Left forelimb (tissue), 1 donor: ENCODE measurements around the gene TAMALIN.

Source experiments
- DNase-seq: peaks from one replicate; pipeline ENCODE4 v3.0.0-alpha.2; 2018; ENCODE audit warnings: low spot score

Gene TAMALIN

DNA sequence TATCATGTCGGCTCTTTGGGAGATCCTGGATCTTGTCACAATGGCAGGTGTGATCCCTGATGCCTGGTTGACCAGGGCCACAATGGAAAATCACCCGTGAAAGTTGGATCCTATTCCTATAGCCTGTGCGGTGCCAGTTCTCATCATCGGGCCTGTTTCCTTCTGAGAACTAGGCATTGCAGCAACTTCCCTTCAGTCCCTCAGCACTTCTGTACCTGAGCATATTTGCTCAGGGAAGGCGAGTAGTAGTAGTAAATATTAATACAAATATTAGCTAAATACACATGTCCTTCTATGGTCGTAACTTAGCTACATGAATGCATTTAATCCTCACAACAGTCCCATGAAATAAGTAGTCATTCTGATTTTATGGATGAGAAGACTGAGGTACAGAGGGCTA, 22.1 kb upstream of the TAMALIN start:
- no peak for DNase-seq

DNA sequence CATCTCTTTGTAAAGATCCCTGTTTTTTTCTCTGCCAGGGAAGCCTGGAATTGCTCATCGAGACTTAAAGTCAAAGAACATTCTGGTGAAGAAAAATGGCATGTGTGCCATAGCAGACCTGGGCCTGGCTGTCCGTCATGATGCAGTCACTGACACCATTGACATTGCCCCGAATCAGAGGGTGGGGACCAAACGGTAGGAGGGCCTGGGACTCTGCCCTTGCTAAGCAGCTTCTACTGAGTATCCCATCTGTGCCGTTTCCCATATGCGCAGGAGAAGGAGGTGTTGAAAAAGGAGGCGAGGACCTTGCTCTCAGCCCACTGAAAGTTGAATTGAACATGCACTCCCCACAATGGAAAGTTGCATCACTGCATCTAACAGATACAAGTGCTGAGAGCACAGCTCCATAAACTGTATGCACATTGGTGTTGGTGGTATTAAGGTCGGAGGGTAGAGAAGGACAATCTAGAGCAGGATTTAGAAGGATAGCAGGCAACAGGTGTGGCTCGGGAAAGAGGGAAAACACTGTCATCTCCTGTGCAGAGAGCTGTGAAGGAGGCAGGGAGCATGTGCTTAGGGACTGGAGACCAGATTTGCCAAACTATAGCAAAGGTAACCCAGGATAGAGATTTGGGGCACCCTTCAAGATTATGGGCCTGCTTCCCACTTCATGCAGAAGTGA, 21.5 kb upstream of the TAMALIN start:
- DNase-seq, result no peak

DNA sequence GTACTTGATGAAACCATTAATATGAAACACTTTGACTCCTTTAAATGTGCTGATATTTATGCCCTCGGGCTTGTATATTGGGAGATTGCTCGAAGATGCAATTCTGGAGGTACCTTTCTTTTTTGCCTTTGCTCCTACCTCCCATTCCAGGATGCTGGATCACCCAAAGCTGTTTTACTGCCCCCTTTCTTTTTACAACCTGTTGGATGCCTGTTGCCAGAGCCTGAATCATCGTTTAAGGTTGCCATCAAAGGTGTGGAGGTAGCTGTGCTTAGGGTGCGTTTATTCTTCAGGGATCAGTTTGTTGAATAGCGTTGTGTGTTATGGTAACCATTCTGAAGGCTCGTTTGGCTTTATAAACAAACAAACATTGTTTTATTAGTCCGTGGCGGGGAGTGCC, 19.9 kb upstream of the TAMALIN start:
- no peak for DNase-seq

DNA sequence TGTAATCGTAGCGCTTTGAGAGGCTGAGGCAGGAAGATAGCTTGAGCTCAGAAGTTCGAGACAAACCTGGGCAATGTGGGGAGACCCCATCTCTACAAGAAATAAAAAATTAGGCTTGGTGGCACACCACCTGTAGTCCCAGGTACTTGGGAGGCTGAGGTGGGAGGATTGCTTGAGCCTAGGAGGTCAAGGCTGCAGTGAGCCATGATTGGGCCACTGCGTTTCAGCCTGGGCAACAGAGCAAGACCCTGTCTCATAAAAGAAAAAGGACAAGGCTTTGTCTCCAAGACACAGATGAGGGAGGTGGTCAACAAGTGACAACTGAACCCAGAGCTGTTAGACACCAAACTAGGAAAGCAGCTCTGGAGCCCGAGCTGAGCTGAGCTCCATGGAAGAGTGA, 14.5 kb upstream of the TAMALIN start:
- DNase-seq, result no peak

DNA sequence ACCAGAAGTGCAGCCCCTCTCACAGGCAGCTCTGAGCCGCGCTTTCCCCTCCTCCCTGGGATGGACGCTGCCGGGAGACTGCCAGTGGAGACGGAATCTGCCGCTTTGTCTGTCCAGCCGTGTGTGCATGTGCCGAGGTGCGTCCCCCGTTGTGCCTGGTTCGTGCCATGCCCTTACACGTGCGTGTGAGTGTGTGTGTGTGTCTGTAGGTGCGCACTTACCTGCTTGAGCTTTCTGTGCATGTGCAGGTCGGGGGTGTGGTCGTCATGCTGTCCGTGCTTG, 12.3 kb upstream of the TAMALIN start:
- no peak for DNase-seq

DNA sequence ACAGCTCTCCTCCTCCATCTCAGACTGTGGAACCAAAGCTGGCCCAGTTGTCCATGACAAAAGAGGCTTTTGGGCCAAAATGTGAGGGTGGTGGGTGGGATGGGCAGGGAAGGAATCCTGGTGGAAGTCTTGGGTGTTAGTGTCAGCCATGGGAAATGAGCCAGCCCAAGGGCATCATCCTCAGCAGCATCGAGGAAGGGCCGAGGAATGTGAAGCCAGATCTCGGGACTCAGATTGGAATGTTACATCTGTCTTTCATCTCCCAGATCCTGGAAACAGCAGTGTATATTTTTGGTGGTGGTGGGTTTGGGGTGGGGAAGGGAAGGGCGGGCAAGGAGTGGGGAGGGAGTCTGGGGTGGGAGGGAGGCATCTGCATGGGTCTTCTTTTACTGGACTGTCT, 11.8 kb upstream of the TAMALIN start:
- DNase-seq, result no peak

DNA sequence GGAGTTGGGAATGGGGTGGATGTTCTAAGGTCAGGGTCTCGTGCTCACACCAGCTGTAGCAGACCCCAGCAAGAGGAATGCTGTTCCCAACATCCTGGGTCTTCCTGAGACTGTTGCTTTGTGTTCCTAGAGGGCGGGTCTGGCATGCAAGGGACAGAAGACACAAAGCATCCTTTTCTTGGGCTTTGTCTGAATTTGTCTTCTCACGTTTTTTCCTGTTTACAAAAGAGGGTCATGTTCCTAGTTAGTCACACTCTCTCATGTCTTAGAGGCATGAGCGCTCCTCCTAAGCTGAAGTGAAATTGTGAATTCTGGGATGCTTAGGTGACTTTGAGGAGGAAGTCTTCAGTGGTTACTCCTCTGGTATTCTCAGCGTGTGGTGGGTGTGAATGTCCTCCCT, 9.6 kb upstream of the TAMALIN start:
- DNase-seq, result no peak

DNA sequence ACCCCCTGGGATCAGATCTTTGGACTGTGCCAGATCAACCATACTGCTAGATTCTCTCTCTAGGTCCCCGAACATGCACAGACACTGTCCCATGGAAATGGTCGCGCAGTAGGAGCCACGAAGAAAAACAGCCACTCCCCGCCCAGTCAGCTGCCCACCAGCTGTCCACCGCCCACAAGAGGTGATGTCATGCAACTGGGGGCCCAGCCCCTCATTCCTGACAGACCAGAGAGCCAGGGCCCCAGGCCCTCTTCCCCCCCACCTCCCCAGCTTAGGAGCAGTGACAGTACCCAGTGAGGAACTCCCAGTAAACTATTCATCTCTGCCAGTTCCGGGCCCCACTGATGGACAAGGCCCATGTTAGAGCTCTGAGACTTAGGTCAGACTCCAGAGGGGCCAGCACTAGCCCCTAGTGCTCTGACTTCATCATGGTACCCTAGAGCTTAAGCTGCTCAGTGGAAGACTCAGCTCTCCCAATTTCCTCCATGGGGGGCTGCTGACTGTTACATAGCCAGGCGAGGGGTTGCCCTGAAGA, 3.7 kb upstream of the TAMALIN start:
- DNase-seq, result no peak

DNA sequence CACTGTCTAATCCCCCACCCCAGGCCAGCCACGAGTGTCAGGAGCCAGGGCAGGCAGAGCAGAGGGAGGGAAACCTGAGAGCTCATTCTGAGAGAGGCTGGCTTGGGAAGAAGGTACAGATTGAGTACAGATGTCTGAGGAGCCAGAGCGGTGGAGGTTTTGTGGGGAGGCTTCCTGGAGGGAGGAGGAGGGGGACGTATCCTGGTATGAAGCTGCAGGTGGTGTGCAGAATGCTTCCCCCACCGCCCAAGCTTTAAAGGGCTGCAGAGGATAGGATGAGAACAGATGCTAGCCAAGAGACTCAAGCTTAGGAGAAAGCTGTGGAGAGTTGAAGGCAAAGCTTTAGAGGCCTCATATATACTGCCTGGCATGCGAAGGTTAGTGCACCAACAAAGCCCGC, 3.2 kb upstream of the TAMALIN start:
- no peak for DNase-seq

DNA sequence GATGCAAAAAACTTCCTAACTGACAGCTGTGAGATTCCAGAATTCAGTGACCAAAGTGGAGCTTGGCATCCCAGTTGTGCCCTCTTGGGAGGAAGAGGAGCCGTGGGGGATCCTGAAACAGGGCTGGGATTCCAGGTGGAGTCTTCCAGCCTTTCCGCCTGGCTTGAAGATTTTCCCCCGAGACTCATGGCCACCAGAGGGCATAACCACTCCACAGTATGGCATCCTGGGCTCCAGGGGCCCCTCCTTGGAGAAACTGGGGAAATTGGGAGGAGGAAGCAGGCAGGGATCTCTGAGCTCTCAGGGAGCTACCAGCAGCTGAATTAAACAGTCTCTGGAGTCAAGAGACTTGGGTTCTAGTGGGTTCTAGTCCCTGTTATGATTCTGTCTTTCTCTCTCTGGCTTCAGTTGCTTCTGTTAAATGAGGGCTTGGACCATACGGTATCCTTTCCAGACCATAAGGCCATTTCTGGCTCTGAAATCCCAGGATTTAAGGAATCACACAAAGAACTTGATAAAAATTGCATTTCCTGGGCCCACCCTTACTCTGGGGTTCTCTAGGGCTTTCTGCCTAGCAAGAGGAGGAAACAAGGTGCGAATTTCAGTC, 2.6 kb upstream of the TAMALIN start:
- no peak for DNase-seq

DNA sequence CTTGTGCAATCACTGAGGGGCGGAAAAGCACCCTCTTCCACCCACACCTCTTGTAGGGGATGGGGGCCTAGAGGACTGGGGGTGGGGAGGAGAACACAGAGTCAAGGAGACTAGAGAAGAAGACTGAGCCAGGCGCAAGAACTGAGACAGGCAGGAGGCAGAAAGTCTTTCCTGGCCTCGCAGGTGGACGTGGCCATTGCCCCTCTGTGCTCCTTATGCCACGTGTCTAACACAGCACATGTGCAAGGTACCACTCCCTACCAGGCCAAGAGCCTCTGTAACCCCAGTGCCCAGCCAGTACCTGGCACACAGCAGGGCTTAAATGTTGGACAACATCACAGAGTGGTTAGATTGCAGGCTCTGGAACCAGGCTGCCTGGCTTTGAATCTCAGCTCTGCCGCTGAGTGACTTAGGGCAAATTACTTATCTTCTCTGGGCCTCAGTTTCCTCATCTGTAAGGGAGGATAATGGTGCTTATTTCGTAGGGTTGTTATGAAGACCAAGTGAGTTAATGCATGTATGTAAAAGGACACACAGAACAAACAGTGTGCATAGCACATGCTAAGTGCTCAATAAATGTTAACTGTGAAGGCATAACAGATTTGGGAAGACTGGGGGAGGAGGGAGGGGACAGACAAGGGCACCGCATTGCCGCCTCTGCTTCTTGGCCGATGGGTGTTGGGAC, 1.4 kb upstream of the TAMALIN start:
- no peak for DNase-seq

DNA sequence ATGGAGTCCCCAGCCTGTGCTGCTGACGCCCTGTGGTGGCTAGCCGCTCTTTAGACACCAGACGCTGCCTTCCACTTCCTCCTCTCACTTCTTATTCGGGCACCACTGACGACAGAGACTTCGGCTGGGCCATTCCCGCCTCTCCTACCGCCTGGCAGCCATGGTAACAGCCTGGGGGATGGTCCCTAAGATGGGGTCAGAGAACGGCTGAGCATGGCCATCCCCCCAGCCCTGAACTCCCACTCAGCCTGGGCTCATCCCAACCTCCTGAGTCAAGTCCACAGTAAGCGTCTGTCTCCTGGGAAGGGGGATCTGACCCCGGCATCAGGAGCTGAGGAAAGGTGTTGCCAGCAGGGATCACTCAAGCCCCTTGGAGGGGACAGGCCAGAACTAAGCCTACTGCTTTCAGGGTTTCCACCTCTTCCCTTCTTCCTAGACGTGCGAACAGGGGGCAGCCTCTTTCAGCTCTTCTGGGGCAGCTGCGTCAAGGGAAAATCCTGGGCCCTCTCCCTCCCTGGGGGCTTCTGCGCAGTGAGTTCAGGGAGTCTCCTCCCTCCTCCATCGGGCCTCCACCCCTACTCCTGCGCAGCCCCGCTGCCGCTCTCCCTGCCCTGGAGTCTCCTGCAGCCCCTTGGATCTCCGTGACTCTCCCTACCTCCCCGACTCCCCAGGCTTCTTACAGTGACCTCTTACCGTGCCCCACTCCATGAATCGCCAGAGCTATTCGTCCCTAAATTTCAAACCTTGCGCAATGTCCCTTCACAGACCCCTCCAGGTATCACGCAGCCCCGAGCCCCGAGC, 643 bp upstream of the TAMALIN start:
- no peak for DNase-seq

DNA sequence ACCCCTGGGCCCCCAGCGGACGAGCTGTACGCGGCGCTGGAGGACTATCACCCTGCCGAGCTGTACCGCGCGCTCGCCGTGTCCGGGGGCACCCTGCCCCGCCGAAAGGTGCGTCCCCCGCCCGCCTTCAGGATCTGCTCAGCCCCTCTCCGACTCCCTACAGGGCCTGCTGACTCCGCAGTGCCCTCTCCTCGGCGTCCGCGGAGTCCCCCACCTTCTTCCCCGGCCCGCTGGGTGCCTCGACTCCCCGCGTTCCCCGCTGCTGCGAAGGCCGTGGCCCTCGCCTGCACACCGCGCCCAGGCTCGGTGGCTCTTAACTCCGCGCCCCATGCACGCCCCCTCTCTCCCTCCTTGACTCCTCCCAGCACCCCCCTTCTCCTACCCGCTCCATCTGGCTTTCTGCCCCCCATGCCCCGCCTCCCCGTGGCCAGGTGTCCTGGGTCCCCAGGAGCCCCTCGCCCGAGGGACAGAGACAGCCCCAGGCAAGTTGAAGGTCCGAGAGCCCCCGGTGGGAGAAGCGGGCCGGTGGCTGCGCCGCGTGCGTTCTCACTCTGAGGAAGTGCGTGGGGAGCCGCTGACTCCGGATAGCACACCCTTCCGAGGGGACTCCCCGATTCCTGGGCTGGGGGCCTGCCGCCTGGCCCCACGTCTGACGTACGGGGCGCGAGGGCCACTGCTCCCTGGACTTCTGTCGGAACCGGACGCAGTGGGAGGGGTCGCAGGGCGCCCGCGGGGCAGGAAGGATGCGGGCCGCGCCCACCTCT, 594 bp downstream of the TAMALIN start:
- DNase-seq, result no peak

DNA sequence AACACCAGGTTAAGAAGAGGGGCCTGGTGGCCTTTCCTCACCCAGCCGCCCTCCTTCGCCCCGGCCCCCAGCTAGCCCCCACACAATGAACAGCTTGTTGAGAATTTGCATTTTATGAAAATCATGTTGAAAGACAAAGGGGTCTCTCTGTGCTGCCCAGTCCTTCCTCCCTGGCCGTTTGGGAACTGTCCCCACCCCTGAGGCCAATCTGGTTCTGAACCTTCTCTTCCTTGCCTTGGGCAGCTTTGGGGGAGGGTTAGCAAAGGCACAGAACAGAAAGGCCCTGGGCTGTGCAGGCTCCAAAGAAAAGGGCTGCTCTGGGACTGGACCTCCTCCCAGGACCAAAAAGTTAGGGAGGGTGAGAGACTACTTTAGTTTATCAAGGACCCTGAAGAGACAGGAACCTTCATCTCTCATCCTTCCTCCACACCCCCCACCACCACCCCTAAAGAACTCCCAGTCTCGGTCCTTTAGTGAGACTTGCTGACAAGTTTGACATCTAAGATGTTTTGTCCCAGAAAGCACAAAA, 1.3 kb downstream of the TAMALIN start:
- DNase-seq, result no peak

DNA sequence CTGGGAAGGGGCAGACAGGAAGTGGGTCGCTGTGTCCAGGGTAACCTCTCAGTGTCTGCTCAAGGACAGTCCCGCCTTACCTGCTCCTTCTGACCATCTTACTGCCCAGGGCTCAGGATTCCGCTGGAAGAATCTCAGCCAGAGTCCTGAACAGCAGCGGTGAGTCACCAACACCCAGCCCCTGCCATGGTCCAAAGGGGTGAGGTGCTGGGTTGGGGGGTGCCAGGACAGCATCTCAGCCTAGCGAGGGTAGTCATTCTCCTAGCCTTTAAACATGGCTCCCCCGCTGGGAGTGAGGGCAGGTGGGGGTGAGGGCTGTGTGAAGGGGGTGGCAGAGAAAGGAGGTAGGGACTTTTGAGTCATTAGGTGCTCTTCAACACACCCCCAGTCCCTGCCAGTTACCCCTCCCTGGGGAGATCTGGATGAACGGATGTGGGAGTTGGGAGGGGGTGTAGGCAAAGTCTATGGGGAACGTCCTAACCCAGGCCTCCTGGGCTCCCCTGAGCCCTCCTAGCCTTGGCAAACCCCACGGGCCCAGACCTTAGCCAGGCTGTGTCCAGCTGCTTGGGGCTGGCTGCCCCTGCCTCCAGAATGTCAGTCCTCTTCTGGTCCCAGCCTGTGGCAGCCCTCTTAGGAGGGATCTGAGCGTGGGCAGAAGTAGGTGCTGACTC, 2.5 kb downstream of the TAMALIN start:
- DNase-seq, result no peak

DNA sequence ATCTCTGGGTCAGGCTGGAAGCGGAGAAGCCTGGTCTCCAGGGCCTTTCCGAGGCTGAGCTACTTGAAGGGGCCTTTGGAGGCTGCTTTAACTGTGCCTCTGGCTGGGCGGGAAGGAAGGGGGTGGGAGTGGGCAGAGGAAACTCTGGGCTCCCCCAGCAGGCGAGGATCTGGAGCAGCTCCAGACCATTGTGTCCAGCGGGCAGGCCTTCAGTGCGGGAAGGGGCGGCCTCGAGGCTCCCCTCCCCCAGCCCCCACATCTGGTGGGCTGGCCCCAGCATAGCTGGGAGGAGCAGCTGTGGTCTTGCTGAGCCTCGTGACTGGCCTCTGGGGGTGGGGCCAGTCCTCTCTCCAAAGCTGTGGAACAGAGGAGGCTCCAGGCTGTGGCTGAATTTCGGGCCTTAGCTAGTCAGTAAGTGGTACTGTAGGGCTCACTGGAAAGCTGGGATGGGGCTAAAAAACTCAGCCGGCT, 3.4 kb downstream of the TAMALIN start:
- peak; percentile 92 for DNase-seq

DNA sequence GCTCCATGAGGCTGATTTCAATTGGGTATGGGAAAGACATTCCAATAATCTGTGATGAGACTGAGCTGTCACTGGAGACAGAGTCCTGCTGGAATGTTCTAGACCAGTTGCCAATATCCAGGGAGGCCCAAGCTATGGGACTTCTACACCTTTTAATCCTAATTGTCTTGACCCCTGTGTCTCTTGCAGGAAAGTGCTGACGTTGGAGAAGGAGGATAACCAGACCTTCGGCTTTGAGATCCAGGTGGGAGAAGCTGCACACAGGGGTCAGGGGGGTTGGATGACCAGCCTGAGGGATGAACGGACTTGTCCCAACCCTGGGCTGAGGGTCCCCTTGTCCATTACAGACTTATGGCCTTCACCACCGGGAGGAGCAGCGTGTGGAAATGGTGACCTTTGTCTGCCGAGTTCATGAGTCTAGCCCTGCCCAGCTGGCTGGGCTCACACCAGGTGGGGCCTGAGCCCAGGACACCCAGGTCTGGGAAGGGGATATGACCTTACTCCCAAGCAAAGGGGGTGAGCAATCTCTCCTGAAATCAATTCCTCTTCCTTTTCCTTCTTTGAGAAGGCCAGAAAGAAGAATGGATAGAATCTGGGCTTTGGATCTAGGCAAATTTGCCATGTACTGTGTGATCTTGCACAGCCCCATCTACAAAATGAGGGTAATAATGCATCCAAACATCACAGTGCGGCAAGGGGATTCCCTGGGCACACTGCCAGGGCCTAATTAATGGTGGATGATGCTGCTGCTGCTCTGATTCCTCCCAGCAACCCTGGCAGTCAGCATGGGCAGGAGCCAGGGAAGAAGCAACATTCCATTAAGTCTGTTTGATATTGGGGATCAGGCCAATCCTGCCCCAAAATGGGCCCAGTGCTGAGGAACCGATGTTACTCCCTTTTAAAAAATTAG, 4.2 kb downstream of the TAMALIN start:
- no peak for DNase-seq

DNA sequence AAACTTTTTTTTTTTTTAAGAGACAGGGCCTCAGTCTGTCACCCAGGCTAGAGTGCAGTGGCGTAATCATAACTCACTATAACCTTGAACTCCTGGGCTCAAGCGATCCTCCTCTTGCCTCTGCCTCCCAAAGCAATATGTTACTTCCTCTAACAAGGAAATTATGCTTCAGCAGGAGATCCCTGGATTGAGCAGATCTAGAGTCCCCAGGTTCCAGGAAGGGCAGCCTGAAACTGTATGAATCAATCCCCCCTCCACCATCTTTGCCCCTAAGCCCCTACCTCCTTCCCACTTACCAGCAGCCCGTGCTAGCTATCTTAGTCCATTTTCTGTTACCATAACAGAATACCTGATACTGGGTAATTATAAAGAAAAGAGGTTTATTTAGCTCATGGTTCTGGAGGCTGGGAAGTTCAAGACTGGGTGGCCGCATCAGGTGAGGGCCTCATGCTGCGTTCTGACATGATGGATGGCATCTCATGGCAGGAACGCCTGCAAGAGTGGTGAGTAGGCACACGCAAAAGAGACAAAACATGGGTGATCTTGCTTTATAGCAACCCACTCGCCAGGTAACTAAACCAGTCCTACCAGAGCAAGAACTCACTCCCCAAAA, 5.0 kb downstream of the TAMALIN start:
- no peak for DNase-seq

DNA sequence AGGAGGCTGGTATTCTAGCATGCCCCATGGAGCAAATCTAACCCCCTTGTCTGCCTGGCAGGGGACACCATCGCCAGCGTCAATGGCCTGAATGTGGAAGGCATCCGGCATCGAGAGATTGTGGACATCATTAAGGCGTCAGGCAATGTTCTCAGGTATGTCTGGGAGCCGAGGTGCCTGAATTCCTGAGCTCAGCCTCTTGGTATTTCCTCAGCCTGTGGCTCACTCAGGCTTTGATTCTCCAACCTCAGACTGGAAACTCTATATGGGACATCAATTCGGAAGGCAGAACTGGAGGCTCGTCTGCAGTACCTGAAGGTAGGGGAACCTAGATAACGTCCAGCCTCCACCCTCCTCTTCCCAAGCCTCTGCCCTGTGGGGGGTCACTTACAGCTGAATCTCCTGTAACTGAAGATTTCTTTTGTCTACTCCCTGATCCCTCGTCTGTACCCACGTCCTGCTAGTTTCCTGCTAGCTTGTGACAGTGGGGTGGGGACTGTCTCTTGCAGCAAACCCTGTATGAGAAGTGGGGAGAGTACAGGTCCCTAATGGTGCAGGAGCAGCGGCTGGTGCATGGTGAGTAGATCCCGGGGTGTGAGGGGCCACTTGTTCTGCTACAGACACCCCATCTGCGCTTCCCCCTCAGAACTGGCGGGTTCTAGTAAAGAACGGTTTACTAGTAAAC, 7.0 kb downstream of the TAMALIN start:
- no peak for DNase-seq
